ENCODE results near the gene SYCE1. TPM values are rescaled to one million over a fixed set of nuclear protein-coding genes. Genes with fewer than 3 reads are reported as not detected.

SYCE1 gene
- total RNA-seq, 2 donors from 2014 or later = not detected

- no peak within 1 kb of the TSS for H3K4me3 ChIP-seq (ENCODE audit: low read length)
- TF ChIP-seq, protein P1, sequence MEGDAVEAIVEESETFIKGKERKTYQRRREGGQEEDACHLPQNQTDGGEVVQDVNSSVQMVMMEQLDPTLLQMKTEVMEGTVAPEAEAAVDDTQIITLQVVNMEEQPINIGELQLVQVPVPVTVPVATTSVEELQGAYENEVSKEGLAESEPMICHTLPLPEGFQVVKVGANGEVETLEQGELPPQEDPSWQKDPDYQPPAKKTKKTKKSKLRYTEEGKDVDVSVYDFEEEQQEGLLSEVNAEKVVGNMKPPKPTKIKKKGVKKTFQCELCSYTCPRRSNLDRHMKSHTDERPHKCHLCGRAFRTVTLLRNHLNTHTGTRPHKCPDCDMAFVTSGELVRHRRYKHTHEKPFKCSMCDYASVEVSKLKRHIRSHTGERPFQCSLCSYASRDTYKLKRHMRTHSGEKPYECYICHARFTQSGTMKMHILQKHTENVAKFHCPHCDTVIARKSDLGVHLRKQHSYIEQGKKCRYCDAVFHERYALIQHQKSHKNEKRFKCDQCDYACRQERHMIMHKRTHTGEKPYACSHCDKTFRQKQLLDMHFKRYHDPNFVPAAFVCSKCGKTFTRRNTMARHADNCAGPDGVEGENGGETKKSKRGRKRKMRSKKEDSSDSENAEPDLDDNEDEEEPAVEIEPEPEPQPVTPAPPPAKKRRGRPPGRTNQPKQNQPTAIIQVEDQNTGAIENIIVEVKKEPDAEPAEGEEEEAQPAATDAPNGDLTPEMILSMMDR (conservative IDR thresholded peaks at IDR 0.05) = no peak
- WGBS, 2 experiments (ENCODE audit: insufficient coverage in 1 of 2, insufficient read length in 1 of 2) = 52 to 77% methylated on average over 6 to 16 of the region's 16 CpGs
- no peak within 1 kb of the TSS for H3K9ac ChIP-seq (ENCODE audit: extremely low read depth, low read length, poor library complexity, severe bottlenecking)
- H3K27ac Mint-ChIP-seq = no peak within 1 kb of the TSS
- DNase-seq = no peak
- H3K27ac ChIP-seq (ENCODE audit: low read depth, low read length) = no peak within 1 kb of the TSS
- no peaks in the 10 kb centered on the region for H3K4me1 Mint-ChIP-seq
- no peaks in the 10 kb centered on the region for H3K27me3 ChIP-seq (ENCODE audit: control insufficient read depth, insufficient read depth, low read length, poor library complexity, severe bottlenecking)
- H3K4me3 Mint-ChIP-seq = peak within 1 kb of the TSS; percentile 9
- peaks cover 13% of the 10 kb centered on the region for H3K27me3 Mint-ChIP-seq (ENCODE audit: insufficient read depth)
- no peaks in the 10 kb centered on the region for H3K36me3 Mint-ChIP-seq (ENCODE audit: low read depth)
- peaks cover 85% of the 10 kb centered on the region for H3K9me3 Mint-ChIP-seq
- peaks cover 37% of the 10 kb centered on the region for H3K9me3 ChIP-seq (ENCODE audit: control insufficient read depth, low read length)
- H3K36me3 ChIP-seq (ENCODE audit: control insufficient read depth, insufficient read depth, low read length) = no peaks in the 10 kb centered on the region
- H3K4me1 ChIP-seq (ENCODE audit: control insufficient read depth, insufficient read depth, low read length) = no peaks in the 10 kb centered on the region
These were observed 38.3 kb downstream of the SYCE1 start, which contains the start of gene CYP2E1 for GRCh38 chr10:133526957-133527588. CYP2E1 (plus strand) TSS chr10:133527363; CDS start chr10:133527396, 33 bp downstream.

- Mint-ChIP-seq H3K9me3 (peaks cover 82% of the 10 kb centered on the region), H3K36me3 (ENCODE audit: low read depth) (no peaks in the 10 kb centered on the region), H3K4me3 (no peak overlapping the region), H3K27ac (no peak overlapping the region), H3K27me3 (ENCODE audit: insufficient read depth) (peaks cover 13% of the 10 kb centered on the region), H3K4me1 (no peaks in the 10 kb centered on the region)
- Histone ChIP-seq H3K9ac (ENCODE audit: extremely low read depth, low read length, poor library complexity, severe bottlenecking) (no peak overlapping the region), H3K36me3 (ENCODE audit: control insufficient read depth, insufficient read depth, low read length) (no peaks in the 10 kb centered on the region), H3K9me3 (ENCODE audit: control insufficient read depth, low read length) (peaks cover 44% of the 10 kb centered on the region), H3K4me3 (ENCODE audit: low read length) (no peak overlapping the region), H3K27ac (ENCODE audit: low read depth, low read length) (no peak overlapping the region), H3K4me1 (ENCODE audit: control insufficient read depth, insufficient read depth, low read length) (no peaks in the 10 kb centered on the region), H3K27me3 (ENCODE audit: control insufficient read depth, insufficient read depth, low read length, poor library complexity, severe bottlenecking) (no peaks in the 10 kb centered on the region)
- TF ChIP-seq, protein P1 (conservative IDR thresholded peaks at IDR 0.05) = no peak
- WGBS, 2 experiments (ENCODE audit: insufficient coverage in 1 of 2, insufficient read length in 1 of 2) = 82 to 93% methylated on average over 5 to 7 of the region's 7 CpGs
- DNase-seq = no peak
These were observed 39.9 kb downstream of the SYCE1 start for GRCh38 chr10:133525444-133525843.

GRCh38 chr10:133523631-133524203 is 41.7 kb downstream of the SYCE1 start:
- peaks cover 5% of the 10 kb centered on the region for H3K27me3 Mint-ChIP-seq (ENCODE audit: insufficient read depth)
- Histone ChIP-seq H3K9ac (ENCODE audit: extremely low read depth, low read length, poor library complexity, severe bottlenecking) (no peak overlapping the region), H3K27ac (ENCODE audit: low read depth, low read length) (no peak overlapping the region), H3K4me1 (ENCODE audit: control insufficient read depth, insufficient read depth, low read length) (no peaks in the 10 kb centered on the region), H3K36me3 (ENCODE audit: control insufficient read depth, insufficient read depth, low read length) (no peaks in the 10 kb centered on the region), H3K27me3 (ENCODE audit: control insufficient read depth, insufficient read depth, low read length, poor library complexity, severe bottlenecking) (no peaks in the 10 kb centered on the region), H3K4me3 (ENCODE audit: low read length) (no peak overlapping the region), H3K9me3 (ENCODE audit: control insufficient read depth, low read length) (peaks cover 59% of the 10 kb centered on the region)
- DNase-seq = no peak
- no peak overlapping the region for H3K4me3 Mint-ChIP-seq
- peaks cover 78% of the 10 kb centered on the region for H3K9me3 Mint-ChIP-seq
- H3K27ac Mint-ChIP-seq = no peak overlapping the region
- 83 to 86% methylated on average over 9 of the region's 9 CpGs for WGBS, 2 experiments (ENCODE audit: insufficient coverage in 1 of 2, insufficient read length in 1 of 2)
- H3K4me1 Mint-ChIP-seq = no peaks in the 10 kb centered on the region
- H3K36me3 Mint-ChIP-seq (ENCODE audit: low read depth) = no peaks in the 10 kb centered on the region
- TF ChIP-seq, protein P1 (conservative IDR thresholded peaks at IDR 0.05) = no peak
